ENCODE results near the gene PCMT1. TPM values are rescaled to one million over a fixed set of nuclear protein-coding genes. Genes with fewer than 3 reads are reported as not detected.
A peak's percentile ranks its signal among the peaks of the same experiment; 100 is the strongest.
"Not testable (repeated sequence)": the region's sequence is repeated elsewhere in the genome, so short reads cannot be mapped to it uniquely, and the experiment has no call there.

The PCMT1 gene
- total RNA-seq, 1 experiment from 2014 or later = 117 TPM

- CTCF ChIA-PET = interaction anchor here (0.5 to 5.4 kb wide), 10 partner anchors 11 to 1458 kb away, joined by 3 to 40 read pairs (median 3); partner anchors contain the start of gene LRP11
- no peak overlapping the region for H3K27ac Mint-ChIP-seq (ENCODE audit: low read depth, unreplicated experiment)
- no peaks in the 10 kb centered on the region for H3K9me3 Mint-ChIP-seq (ENCODE audit: unreplicated experiment)
- H3K27me3 Mint-ChIP-seq (ENCODE audit: insufficient read depth, unreplicated experiment) = no peaks in the 10 kb centered on the region
- peaks cover 16% of the 10 kb centered on the region for H3K36me3 Mint-ChIP-seq (ENCODE audit: insufficient read depth, unreplicated experiment)
- BruUV-seq (replicated peaks) = no TSS peak
- intact Hi-C loops (cut with micrococcal nuclease) = loop anchor here (10.0 kb wide), 1 partner anchor 169 kb away; no protein-coding TSS in a partner anchor
- no peak for TF ChIP-seq CTCF (IDR thresholded peaks at IDR 0.05; ENCODE audit: unreplicated experiment)
- no peak overlapping the region for H3K4me3 Mint-ChIP-seq (ENCODE audit: unreplicated experiment)
- no peak for DNase-seq (ENCODE audit: unreplicated experiment)
- peaks cover 41% of the 10 kb centered on the region for H3K4me1 Mint-ChIP-seq (ENCODE audit: insufficient read depth, unreplicated experiment)
- POLR2A ChIA-PET = interaction anchor here (2.3 to 14.2 kb wide), 5 partner anchors 15 to 54 kb away, joined by 13 to 255 read pairs (median 29); partner anchors contain the start of gene LRP11
Measured at GRCh38 chr6:149845549-149845948, 96.0 kb downstream of the PCMT1 start.

GRCh38 chr6:149846321-149846720 is 96.8 kb downstream of the PCMT1 start:
- H3K27ac Mint-ChIP-seq (ENCODE audit: low read depth, unreplicated experiment) = no peak overlapping the region
- peak overlapping the region; percentile 38 for H3K4me3 Mint-ChIP-seq (ENCODE audit: unreplicated experiment)
- no TSS peak for BruUV-seq (replicated peaks)
- H3K9me3 Mint-ChIP-seq (ENCODE audit: unreplicated experiment) = no peaks in the 10 kb centered on the region
- POLR2A ChIA-PET = interaction anchor here (0.6 to 14.2 kb wide), 14 partner anchors 14 to 309 kb away, joined by 3 to 255 read pairs (median 6); partner anchors contain the start of genes LATS1, LRP11, NUP43 and RAET1G
- peaks cover 16% of the 10 kb centered on the region for H3K36me3 Mint-ChIP-seq (ENCODE audit: insufficient read depth, unreplicated experiment)
- intact Hi-C loops (cut with micrococcal nuclease) = loop anchor here (10.0 kb wide), 1 partner anchor 168 kb away; no protein-coding TSS in a partner anchor
- peaks cover 49% of the 10 kb centered on the region for H3K4me1 Mint-ChIP-seq (ENCODE audit: insufficient read depth, unreplicated experiment)
- DNase-seq (ENCODE audit: unreplicated experiment) = peak; percentile 94
- CTCF ChIA-PET = interaction anchor here (0.6 to 5.4 kb wide), 12 partner anchors 11 to 1457 kb away, joined by 3 to 40 read pairs (median 4); partner anchors contain the start of gene LRP11
- H3K27me3 Mint-ChIP-seq (ENCODE audit: insufficient read depth, unreplicated experiment) = no peaks in the 10 kb centered on the region
- no peak for TF ChIP-seq CTCF (IDR thresholded peaks at IDR 0.05; ENCODE audit: unreplicated experiment)

- BruUV-seq (replicated peaks) = no TSS peak
- H3K36me3 Mint-ChIP-seq (ENCODE audit: insufficient read depth, unreplicated experiment) = peaks cover 6% of the 10 kb centered on the region
- H3K27ac Mint-ChIP-seq (ENCODE audit: low read depth, unreplicated experiment) = no peak overlapping the region
- H3K9me3 Mint-ChIP-seq (ENCODE audit: unreplicated experiment) = no peaks in the 10 kb centered on the region
- ChIA-PET POLR2A (interaction anchor here (0.6 to 14.2 kb wide), 14 partner anchors 12 to 297 kb away, joined by 3 to 255 read pairs (median 6); partner anchors contain the start of genes LATS1, LRP11 and PCMT1), CTCF (interaction anchor here (0.8 to 3.7 kb wide), 8 partner anchors 9 to 77 kb away, joined by 3 to 24 read pairs (median 4); partner anchors contain the start of gene LRP11)
- H3K4me1 Mint-ChIP-seq (ENCODE audit: insufficient read depth, unreplicated experiment) = peaks cover 63% of the 10 kb centered on the region
- H3K4me3 Mint-ChIP-seq (ENCODE audit: unreplicated experiment) = no peak overlapping the region
- no peaks in the 10 kb centered on the region for H3K27me3 Mint-ChIP-seq (ENCODE audit: insufficient read depth, unreplicated experiment)
- intact Hi-C loops (cut with micrococcal nuclease) = loop anchor here (10.0 kb wide), 1 partner anchor 167 kb away; no protein-coding TSS in a partner anchor
- TF ChIP-seq CTCF (IDR thresholded peaks at IDR 0.05; ENCODE audit: unreplicated experiment) = no peak
- DNase-seq (ENCODE audit: unreplicated experiment) = no peak
Measured at GRCh38 chr6:149847939-149848267, 98.4 kb downstream of the PCMT1 start.

- not testable (repeated sequence) for BruUV-seq (replicated peaks); H3K9me3 Mint-ChIP-seq (ENCODE audit: unreplicated experiment); H3K4me3 Mint-ChIP-seq (ENCODE audit: unreplicated experiment); H3K36me3 Mint-ChIP-seq (ENCODE audit: insufficient read depth, unreplicated experiment); H3K27me3 Mint-ChIP-seq (ENCODE audit: insufficient read depth, unreplicated experiment); DNase-seq (ENCODE audit: unreplicated experiment); H3K27ac Mint-ChIP-seq (ENCODE audit: low read depth, unreplicated experiment)
- ChIA-PET CTCF (interaction anchor here (0.8 to 1.9 kb wide), 5 partner anchors 9 to 76 kb away, joined by 3 to 12 read pairs (median 5); partner anchors contain the start of gene LRP11), POLR2A (interaction anchor here (2.6 to 14.2 kb wide), 2 partner anchors 12 to 42 kb away, joined by 13 to 255 read pairs; partner anchors contain the start of gene LRP11)
- intact Hi-C loops (cut with micrococcal nuclease) = loop anchor here (10.0 kb wide), 1 partner anchor 166 kb away; no protein-coding TSS in a partner anchor
- H3K4me1 Mint-ChIP-seq (ENCODE audit: insufficient read depth, unreplicated experiment) = peaks cover 61% of the 10 kb centered on the region
Measured at GRCh38 chr6:149848343-149848742, 98.8 kb downstream of the PCMT1 start.
